HG03025 (cell line): ENCODE measurements around the gene PBX4.
A peak's percentile ranks its signal among the peaks of the same experiment; 100 is the strongest.
"Not testable (repeated sequence)": the region's sequence is repeated elsewhere in the genome, so short reads cannot be mapped to it uniquely, and the experiment has no call there.

Source experiments
- ATAC-seq: cut with Tn5 transposase; IDR thresholded peaks from one replicate; pipeline ENCODE4 v1.9.1; 2021; ENCODE audit warnings: mild to moderate bottlenecking, moderate library complexity; ENCODE audit not compliant: unreplicated experiment, low FRiP score

The PBX4 gene

DNA sequence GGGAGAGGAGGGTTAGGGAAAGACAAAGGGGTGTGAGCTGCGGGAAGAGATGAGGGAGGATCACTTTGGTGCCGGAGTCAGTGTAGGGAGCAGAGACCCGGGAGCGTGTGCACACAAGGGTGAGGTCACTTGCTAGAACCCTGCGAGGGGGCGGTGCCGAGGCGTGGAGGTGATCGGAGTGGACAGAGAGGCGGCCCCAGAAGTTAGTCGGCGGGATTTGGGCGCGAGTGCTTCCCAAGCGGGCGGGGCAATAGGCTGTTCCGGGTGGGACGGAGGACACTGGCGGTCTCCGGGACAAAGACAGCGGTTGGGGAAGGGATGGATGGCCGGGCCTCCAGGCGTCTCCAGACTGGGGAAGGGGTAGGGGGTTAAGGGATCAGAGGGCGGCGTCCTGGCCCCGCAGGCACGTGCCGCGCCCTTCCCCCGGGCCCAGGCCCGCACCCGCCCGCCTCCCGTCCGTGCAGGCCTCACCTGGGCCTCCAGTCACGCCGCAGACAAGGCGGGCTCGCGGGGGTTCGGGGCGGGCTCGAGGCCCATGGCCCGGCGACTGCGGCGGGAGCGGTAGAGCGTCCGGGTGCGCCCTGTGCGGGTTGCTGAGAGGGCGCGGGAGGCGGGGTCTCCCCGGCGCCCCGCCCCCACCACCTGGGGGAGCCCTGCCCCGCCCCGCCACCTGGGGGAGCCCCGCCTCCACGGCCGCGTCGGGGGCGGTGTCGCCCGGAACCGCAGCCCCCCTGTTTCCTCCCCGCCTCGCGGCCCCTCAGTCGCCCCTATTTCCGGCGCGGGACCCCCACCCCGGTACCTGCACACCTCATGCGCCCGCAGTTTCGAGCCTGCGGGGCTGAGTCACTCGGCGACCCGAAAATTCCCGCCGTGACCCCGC, 9.4 kb upstream of the PBX4 start, which contains the start of gene LPAR2:
Gene LPAR2 (minus strand): TSS at position 600 of the 880 bp plus-strand sequence. CDS start 945 bp downstream, outside the sequence.
- peak; percentile 54 for ATAC-seq

DNA sequence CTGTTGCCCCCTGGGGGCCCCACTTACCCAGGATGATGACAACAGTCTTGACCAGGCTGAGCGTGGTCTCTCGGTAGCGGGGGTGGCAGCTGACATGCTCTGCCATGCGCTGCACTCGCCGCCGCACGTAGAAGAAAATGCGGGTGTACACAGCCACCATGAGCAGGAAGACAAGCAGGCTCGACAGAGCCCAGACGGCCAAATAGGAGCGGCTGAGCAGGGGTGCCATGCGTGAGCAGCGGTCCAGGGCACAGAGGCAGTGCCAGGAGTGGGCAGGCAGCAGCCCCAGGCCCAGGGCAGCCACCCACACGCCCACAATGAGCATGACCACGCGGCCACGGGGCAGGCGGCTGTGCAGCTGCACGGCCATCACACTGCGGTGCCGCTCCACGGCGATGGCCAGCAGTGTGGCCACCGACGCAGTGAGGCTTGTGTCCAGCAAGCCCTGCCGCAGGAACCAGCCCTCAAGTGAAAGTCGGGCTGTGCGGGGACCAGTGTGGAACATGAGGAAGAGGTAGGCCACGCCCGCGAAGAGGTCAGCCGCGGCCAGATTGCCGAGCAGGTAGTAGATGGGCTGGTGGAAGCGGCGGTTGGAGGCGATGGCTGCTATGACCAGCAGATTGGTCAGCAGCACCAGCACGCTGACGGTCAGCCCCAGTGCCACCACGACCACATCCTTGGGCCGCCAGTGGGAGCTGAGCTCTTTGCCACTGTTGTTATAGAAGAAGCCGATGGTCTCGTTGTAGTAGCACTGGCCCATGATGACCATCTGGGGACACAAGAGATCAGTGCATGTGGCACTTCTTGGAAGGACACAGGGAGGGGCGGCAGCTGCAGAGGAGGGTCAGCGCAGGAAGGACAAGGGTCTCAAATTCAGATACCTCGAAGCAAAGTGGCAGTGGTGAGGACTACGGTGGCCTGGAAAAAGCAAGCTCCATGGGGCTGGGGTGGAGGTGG, 8.3 kb upstream of the PBX4 start:
- ATAC-seq: no peak

DNA sequence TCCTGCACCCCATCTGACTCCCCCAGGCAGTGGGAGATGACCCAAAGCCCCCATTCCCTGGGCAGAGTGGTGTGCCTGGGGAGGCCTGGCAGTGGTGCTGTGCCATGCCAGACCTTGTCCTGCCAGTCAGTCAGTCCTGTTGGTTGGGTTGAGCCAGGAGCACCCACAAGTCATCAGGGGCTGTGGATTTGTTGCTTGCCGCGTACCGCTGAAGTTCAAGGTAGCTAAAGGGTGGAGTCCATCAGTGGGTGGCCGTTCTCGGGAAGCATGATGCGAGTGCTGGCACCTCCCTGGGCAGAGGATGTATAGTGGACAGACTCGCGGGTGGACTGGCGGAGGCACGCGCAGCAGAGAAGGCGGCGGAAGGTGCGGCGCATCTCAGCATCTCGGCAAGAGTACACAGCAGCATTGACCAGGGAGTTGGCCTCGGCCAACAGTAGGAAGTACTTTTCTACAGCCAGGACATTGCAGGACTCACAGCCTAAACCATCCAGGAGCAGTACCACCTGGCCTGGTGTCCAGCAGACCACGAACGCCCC, 5.6 kb upstream of the PBX4 start:
- ATAC-seq: no peak

DNA sequence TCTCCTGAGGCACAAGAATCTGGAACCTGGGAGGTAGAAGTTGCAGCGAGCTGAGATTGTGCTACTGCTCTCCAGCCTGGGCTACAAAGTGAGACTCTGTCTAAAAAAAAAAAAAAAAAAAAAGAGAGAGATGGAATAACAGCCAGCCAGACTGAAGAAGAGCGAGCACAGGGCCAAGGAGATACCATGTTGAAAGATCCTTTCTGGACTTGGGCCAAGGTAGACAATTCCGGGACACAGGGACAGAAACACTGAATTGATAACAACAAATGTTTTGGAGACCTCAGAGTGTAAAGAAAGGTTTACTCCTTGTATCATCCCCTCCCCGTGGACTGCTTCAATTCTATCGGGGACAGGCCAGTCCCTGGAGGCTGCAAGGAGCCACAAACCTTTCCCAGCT, 4.9 kb upstream of the PBX4 start:
- no peak for ATAC-seq

DNA sequence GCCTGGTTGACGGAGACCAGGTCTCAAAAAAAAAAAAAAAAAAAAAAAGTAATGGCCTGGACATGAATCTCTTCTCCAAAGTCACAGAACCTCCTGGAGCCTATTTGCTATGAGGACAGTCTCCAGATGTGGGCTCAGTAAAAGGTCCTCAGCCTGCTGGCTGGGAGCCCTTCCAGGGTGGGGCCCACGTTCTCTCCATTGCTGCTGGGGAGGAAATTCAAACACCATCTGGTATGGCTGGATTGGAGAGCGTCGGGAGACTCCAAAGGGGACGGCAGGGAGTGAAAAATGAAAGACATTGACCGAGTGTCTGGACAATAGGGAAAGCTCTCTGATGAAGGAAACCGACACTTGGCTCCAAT, 1.3 kb upstream of the PBX4 start:
- no peak for ATAC-seq

DNA sequence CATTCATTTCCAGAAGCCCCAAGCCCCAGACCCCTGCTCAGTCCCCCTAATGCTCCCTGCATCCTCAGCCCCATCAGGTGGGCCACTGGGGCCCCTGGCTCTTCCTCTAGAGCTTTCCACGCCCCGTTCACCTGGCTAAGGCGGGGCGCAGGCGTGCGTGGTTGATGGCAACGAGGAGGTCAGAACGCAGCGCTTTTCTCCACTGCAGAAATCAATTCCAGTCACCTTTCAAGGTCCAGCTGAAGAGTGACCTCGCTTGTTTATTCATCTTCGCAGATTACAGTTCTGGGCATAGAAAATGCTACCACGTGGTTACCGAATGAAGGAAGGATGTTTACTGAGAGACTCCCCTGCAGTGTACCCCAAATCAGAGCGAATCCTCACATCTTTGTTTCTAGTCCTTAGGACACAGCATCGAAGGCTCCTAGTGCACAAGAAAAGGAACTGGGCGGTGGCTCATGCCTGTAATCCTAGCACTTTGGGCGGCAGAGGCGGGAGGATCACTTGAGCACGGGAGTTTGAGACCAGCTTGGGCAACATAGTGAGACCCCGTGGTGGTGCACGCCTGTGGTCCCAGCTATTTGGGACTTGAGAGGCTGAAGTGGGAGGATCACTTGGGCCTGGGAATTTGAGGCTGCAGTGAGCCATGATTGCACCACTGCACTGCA, 828 bp upstream of the PBX4 start:
- no peak for ATAC-seq

DNA sequence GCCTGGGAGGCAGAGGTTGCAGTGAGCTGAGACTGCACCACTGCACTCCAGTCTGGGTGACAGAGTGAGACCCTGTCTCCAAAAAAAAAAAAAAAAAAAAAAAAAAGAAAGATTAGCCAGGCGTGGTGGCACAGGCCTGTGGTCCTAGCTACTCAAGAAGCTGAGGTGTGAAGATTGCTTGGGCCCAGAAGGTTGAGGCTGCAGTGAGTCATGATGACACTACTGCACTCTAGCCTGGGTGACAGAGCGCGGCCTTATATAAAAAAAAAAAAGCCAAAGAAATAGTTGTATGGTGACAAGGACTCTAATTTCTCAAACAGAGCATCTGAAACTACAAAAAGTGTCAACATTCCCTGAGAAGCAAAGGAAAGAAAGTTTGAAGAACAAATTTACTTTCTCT, 3.4 kb downstream of the PBX4 start:
- ATAC-seq: no peak

DNA sequence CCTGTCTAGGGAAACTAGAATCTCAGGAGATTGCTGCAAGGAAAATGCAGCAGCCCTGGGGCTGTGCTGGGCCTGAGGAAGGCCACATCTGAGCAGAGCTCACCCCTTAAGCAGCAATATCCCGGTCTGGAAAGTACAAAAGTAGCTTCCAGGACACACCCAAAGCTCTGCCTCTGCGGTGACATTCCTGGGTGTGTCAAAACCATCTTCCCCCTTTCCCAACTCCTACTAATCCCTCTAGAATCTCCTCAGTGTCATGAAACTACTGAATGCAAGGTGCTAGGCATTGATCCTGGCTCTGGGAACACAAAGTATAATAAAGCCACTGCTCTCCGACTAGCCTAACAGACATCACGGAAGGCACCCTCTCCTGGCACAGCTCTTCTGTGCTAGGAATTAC, 5.0 kb downstream of the PBX4 start:
- ATAC-seq: no peak

DNA sequence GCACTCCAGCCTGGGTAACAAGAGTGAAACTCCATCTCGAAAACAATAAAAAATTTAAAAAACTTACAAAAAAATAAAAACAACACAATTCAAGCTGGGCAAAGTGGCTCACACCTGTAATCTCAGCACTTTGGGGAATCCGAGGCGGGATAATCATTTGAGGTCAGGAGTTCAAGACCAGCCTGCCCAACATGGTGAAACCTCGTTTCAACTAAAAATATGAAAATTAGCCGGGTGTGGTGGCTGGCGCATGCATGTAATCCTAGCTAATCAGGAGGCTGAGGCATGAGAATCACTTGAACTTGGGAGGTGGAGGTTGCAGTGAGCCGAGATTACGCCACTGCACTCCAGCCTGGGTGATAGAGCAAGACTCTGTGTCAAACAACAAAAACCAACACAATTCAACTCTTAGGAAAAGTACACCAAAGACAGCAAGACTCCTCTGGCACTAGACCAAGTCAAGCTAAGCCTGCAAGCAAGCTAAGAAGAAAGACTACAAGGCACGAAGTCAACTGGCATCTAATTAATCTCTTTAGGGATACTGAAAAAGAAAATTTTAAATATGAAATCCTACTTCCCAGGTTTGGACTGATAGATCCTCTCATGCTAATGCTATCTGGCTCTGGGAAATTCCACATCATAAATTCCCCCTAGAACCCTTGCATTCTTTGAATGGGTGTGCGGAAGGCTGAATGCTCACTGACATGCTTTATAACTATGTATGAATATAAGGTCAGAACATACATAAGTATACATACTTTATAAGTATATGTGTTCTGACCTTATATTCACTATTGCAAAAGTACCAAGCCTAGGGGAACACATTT, 7.9 kb downstream of the PBX4 start:
- ATAC-seq: no peak

DNA sequence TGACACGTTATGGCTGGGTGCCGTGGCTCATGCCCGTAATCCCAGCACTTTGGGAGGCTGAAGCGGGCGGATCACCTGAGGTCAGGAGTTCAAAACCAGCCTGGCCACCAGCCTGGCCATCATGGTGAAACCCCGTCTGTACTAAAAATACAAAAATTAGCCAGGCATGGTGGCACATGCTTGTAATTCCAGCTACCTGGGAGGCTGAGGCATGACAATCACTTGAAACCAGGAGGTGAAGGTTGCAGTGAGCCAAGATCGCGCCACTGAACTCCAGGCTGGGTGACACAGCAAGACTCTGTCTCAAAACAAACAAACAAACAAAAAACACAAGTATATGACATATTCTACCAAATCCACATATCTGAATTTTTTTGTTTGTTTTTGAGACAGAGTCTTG, 11.8 kb downstream of the PBX4 start:
- not testable (repeated sequence) for ATAC-seq

DNA sequence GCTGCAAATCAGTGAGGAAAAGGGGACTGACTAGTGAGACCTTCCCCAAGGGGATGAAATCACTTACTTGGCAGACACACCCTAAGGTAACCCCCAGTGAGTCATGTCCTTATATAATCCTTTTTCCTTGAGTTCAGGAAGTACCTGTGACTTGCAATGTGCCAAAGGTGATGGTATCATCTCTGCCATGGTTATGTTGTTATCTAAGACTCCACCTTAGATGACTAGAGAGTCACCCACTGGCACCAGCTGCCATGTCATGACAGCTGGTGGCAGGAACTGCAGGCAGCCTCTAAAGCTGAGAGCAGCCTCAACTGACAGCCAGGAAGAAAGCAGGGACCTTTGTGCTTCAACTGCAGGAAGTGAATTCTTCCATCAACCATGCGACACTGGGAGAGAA, 12.5 kb downstream of the PBX4 start:
- no peak for ATAC-seq

DNA sequence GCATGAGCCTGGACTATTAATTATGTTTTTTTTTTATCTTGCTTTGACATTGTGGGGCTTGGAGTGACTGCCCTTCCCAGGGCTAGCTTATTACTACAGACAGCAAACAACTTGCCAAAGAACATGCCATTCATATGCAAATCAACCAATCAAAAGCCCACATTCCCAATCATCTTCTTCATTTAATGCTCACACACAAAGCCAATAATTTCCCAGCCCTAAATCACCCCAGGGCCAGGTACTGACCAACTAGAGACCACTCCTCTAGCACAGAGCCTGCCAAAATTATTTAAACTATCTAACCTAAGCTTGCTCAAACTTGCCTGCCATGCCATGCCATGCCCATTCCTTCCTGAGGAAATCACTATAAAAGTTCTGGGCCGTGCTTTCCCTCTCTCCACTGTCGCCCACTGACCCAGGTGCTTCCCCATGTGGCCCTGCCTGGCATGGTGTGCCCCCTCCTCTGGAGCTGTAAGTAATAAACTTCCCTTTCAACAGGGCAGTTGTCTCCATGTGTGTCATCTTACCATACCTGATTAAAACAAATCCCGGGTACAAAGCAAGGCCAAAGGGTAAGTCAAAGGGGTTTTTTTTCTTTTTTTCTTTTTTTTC, 15.7 kb downstream of the PBX4 start:
- ATAC-seq: no peak

DNA sequence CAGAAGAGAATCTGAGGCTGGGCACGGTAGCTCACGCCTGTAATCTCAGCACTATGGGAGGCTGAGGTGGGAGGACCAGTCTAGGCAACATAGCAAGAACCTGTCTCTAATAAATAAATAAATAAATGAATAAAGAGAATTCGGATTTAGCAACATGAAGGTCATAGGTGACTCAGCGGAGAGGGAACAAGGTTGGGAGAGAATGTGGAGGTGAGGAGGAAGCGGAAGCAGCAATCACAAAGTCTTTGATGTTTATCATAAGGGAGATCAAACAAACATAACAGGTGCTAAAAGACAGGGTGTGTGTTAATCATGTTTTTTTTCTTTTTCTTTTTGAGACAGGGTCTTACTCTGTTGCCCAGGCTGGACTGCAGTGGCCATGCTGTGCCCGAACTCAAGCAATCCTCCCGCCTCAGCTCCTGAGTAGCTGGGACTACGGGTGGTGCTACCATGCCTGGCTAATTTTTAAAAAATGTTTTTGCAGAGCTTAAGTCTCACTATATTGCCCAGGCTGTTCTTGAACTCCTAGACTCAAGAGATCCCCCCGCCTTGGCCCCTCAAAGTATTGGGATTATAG, 16.3 kb downstream of the PBX4 start:
- no peak for ATAC-seq

DNA sequence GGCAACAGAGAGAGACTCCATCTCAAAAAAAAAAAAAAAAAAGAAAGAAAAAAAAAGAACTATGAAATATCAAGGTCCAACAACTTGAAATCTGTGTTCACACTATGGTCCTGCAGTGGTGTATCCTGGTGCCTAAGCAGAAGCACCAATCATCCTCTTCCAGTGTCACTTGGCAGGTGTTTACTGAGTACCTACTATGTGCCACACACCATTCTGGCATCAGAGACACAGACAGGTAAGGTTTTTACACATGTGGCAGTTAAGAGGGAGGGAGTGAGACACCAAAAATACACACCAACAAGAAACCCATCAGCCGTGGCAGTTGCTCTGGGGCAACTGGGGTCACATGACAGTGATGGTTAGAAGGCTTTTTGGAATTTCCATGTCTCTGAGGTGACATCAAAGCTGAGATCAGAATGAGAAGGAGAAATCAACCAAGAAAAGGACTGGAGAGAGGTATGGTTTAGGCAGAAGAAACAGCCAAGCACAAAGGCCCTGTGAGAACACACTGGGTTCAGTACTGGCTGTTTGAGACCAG, 17.6 kb downstream of the PBX4 start:
- no peak for ATAC-seq

DNA sequence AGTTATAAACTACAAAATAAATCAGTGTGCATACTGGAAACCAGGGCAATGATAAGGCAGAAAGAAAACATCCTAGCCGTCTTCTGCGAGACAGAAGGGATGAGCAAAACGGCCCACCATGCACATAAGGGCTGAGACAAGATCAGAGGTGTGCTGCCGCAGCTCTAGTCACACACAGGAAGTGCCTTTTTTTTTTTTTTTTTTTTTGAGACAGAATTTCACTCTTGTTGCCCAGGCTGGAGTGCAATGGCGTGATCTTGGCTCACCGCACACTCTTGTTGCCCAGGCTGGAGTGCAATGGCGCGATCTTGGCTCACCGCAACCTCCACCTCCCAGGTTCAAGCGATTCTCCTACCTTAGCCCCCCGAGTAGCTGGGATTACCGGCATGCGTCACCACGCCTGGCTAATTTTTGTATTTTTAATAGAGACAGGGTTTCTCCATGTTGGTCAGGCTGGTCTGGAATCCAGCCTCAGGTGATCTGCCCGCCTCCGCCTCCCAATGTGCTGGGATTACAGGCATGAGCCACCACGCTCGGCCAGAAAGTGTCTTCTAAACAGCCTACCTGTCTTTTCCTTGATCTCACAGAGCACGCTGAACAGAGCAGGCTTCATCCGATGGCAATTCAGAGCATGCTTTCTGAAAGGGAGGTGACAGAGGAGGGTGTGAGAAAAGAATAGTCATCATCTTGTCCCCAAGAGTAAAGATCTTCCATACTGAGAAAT, 19.6 kb downstream of the PBX4 start:
- ATAC-seq: peak; percentile 40

DNA sequence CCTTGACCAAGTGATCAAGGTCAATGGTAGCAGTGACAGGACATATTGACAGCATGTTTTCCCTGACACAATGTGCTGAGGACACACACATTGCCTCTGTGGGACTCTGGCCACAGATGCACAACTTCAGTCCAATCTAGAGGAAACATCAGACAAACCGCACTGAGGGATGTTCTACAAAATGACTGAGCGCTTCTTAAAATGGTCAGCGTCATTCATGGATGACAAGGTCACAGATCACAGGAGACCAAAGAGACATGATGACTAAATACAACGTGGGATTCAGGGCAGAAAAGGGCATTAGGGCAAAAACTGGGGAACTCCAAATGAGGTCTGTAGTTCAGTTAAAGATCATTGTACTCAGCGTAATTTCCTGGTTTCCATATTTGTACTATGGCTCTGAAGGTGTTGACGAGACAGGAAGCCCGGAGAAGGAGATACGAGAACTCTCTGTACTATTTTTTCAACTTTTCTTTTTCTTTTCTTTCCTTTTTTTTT, 20.6 kb downstream of the PBX4 start:
- ATAC-seq: no peak

DNA sequence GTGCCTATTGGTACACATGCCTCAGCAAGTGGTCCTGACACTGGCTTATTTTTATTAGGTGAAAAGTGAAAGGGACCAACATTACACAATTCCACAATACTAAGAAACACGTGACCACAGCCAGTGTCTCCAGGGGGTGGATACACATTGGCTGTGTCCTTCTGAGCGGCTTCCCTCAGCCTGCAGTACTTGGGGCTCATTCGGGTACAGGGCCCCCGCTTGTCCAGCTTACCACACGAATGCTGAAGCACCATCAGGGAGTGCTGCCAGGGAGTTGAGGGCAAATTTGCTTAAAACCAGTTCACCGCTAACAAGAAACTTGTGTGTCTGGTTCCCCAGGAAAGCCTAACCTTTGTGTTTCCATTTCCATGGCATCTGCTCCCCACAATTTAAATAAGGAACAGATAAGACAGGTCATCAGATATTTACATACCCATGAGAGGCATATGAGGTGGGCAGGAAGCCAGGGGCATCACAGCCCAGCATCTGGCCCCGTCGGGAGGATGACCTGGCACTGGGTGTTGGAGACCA, 23.3 kb downstream of the PBX4 start:
- ATAC-seq: no peak

DNA sequence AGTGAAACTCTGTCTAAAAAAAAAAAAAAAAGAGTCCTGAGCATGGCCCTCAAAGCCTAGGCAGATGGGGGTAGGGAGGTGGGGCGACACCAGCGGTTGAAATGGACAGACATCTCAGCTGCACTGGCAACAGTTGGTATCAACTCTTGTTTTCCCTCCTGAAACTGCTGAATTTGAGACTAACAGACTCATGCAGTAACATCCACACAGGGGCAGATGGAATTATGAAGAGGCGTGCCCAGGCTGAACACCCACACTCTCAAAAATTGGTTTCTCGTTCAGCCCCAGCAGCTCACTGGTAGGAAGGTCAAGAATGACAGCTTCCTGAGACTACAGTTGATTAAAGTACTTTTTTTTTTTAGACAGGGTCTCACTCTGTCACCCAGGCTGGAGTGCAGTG, 24.1 kb downstream of the PBX4 start:
- no peak for ATAC-seq
